Liver (tissue), 9 donors: ENCODE results near the gene FMO4. TPM values are rescaled to one million over a fixed set of nuclear protein-coding genes. Genes with fewer than 3 reads are reported as not detected.

Experiments used
- DNase-seq: peaks from one replicate; pipeline ENCODE4 v3.0.0-alpha.2; 2017; ENCODE audit warnings: low spot score
- H3K27ac ChIP-seq, 2 donors: one replicate each; pipeline ENCODE4 v1.7.0; 2013; ENCODE audit warnings: inconsistent platforms in 2 of 2, low read length in 2 of 2, control low read depth in 1 of 2, low read depth in 1 of 2, mild to moderate bottlenecking in 1 of 2
- H3K27me3 ChIP-seq, 4 donors: one replicate each; pipeline versions ENCODE4 v1.6.1 to v1.7.0; 2013; ENCODE audit warnings: low read length in 3 of 4, inconsistent platforms in 1 of 4, mild to moderate bottlenecking in 1 of 4, moderate library complexity in 1 of 4; ENCODE audit not compliant: control insufficient read depth in 4 of 4, insufficient read depth in 4 of 4
- H3K36me3 ChIP-seq, 4 donors: one replicate each; pipeline versions ENCODE4 v1.6.1 to v1.7.0; 2013; ENCODE audit warnings: low read length in 3 of 4, mild to moderate bottlenecking in 3 of 4, low read depth in 1 of 4, moderate library complexity in 1 of 4; ENCODE audit not compliant: control insufficient read depth in 4 of 4, insufficient read depth in 3 of 4
- H3K4me1 ChIP-seq, 4 donors: one replicate each; pipeline versions ENCODE4 v1.6.1 to v1.7.0; 2013; ENCODE audit warnings: low read length in 3 of 4, mild to moderate bottlenecking in 3 of 4, moderate library complexity in 1 of 4; ENCODE audit not compliant: control insufficient read depth in 4 of 4, insufficient read depth in 4 of 4
- H3K4me3 ChIP-seq, 3 donors: one replicate each; pipeline versions ENCODE4 v1.6.1 to v1.7.0; 2013; ENCODE audit warnings: low read length in 3 of 3, control low read depth in 1 of 3, low read depth in 1 of 3, mild to moderate bottlenecking in 1 of 3
- H3K9ac ChIP-seq, 2 donors: one replicate each; pipeline ENCODE4 v1.7.0; 2013; ENCODE audit warnings: low read length in 2 of 2, mild to moderate bottlenecking in 2 of 2, moderate library complexity in 2 of 2, control low read depth in 1 of 2, low read depth in 1 of 2
- H3K9me3 ChIP-seq, 4 donors: one replicate each; pipeline versions ENCODE4 v1.6.1 to v1.7.0; 2013; ENCODE audit warnings: low read length in 3 of 4; ENCODE audit not compliant: control insufficient read depth in 4 of 4
- ATF3 ChIP-seq: IDR thresholded peaks from 2 replicates; pipeline ENCODE4 v1.6.1; 2016; ENCODE audit warnings: antibody characterized with exemption
- CTCF ChIP-seq: fragments of 150-350 bp; IDR thresholded peaks from 2 replicates; pipeline ENCODE4 v1.5.1; 2017; ENCODE audit warnings: improper control_type of control experiment, low read depth, low read length; ENCODE audit not compliant: missing input control
- EGR1 ChIP-seq, 2 donors: IDR thresholded peaks; 2 replicates each; pipeline ENCODE4 v1.6.1; 2016 to 2018; ENCODE audit warnings: antibody characterized with exemption in 2 of 2, low read depth in 2 of 2
- FOXA1 ChIP-seq: IDR thresholded peaks from 2 replicates; pipeline ENCODE4 v1.6.1; 2016; ENCODE audit warnings: antibody characterized with exemption
- FOXA2 ChIP-seq: IDR thresholded peaks from 2 replicates; pipeline ENCODE4 v1.6.1; 2016; ENCODE audit warnings: antibody characterized with exemption
- GABPA ChIP-seq, 2 donors: IDR thresholded peaks in 1 of 2; conservative IDR thresholded peaks in 1 of 2; 2 replicates each; pipeline ENCODE4 v1.6.1; 2016; ENCODE audit warnings: antibody characterized with exemption in 2 of 2, mild to moderate bottlenecking in 1 of 2, moderate library complexity in 1 of 2
- HNF4A ChIP-seq, 2 donors: conservative IDR thresholded peaks; 2 replicates each; pipeline ENCODE4 v1.6.1; 2016; ENCODE audit warnings: antibody characterized with exemption in 2 of 2, mild to moderate bottlenecking in 2 of 2
- HNF4G ChIP-seq: IDR thresholded peaks from 2 replicates; pipeline ENCODE4 v1.6.1; 2016; ENCODE audit warnings: antibody characterized with exemption
- JUND ChIP-seq, 2 donors: IDR thresholded peaks; 2 replicates each; pipeline ENCODE4 v1.6.1; 2016; ENCODE audit warnings: antibody characterized with exemption in 2 of 2
- MAX ChIP-seq: IDR thresholded peaks from 2 replicates; pipeline ENCODE4 v1.6.1; 2016; ENCODE audit warnings: antibody characterized with exemption
- NR2F2 ChIP-seq: IDR thresholded peaks from 2 replicates; pipeline ENCODE4 v1.6.1; 2016; ENCODE audit warnings: antibody characterized with exemption
- RAD21 ChIP-seq, 2 donors: IDR thresholded peaks; 2 replicates each; pipeline ENCODE4 v1.6.1; 2016; ENCODE audit warnings: antibody characterized with exemption in 2 of 2, mild to moderate bottlenecking in 2 of 2
- REST ChIP-seq: IDR thresholded peaks from 2 replicates; pipeline ENCODE4 v1.6.1; 2016; ENCODE audit warnings: antibody characterized with exemption, mild to moderate bottlenecking
- RXRA ChIP-seq, 2 donors: IDR thresholded peaks; 2 replicates each; pipeline ENCODE4 v1.6.1; 2017 to 2018; ENCODE audit warnings: antibody characterized with exemption in 2 of 2, mild to moderate bottlenecking in 1 of 2
- SP1 ChIP-seq: IDR thresholded peaks from 2 replicates; pipeline ENCODE4 v1.6.1; 2018; ENCODE audit warnings: antibody characterized with exemption, mild to moderate bottlenecking
- TAF1 ChIP-seq: conservative IDR thresholded peaks from 2 replicates; pipeline ENCODE4 v1.6.1; 2016; ENCODE audit warnings: antibody characterized with exemption, mild to moderate bottlenecking
- YY1 ChIP-seq: IDR thresholded peaks from 2 replicates; pipeline ENCODE4 v1.6.1; 2016; ENCODE audit warnings: antibody characterized with exemption, mild to moderate bottlenecking
- ZBTB33 ChIP-seq: IDR thresholded peaks from 2 replicates; pipeline ENCODE4 v1.6.1; 2016; ENCODE audit warnings: antibody characterized with exemption
- WGBS: extraction: QIAGEN DNeasy Blood & Tissue Kit; methylation state at CpG from one replicate; pipeline ENCODE4 v1.1.7; 2013; 5-methylcytosine and 5-hydroxymethylcytosine counted together
- polyA plus RNA-seq, 2 donors: library from polyadenylated mRNA; stranded (reverse) in 1 of 2; unstranded in 1 of 2; fragments of 200-250 nt in 1 of 2; fragments of >200 nt in 1 of 2; fragmentation: Nextera tagmentation in 1 of 2; extraction: Ambion mirVana in 1 of 2; gene quantifications; one replicate each; pipeline versions ENCODE4 v1.2.1 to v1.2.3, GENCODE V29; 2013 to 2015
- total RNA-seq, 2 donors: library from RNA; depleted of rRNA; stranded (reverse); fragments of >200 nt; gene quantifications; one replicate each; pipeline ENCODE4 v1.2.3, GENCODE V29; 2014
- donor health status: healthy.
- donor health status: healthy.
- donor health status: healthy.
- donor health status: healthy.
- donor health status: healthy.

The FMO4 gene
- total and polyA plus RNA-seq, 4 donors: 7.2 to 26.9 (median 9.3) TPM

- Histone ChIP-seq H3K9ac (peak overlapping the region in 1 of 2 donors; percentile 11), H3K36me3 (peaks cover 0 to 3% (median 1%) of the 10 kb centered on the region in 4 donors), H3K4me1 (peaks cover 0 to 35% (median 25%) of the 10 kb centered on the region in 4 donors), H3K27ac (peak overlapping the region; percentile 74 to 90), H3K9me3 (no peaks in the 10 kb centered on the region), H3K4me3 (peak overlapping the region in 1 of 3 donors; percentile 33), H3K27me3 (no peaks in the 10 kb centered on the region)
- TF ChIP-seq TAF1: peak; percentile 50
- peak; percentile 21 for TF ChIP-seq ZBTB33
- peak in 1 of 2 donors; percentile 43 for TF ChIP-seq HNF4A (conservative IDR thresholded peaks at IDR 0.05)
- no peak for TF ChIP-seq RAD21 (IDR thresholded peaks at IDR 0.05)
- no peak for TF ChIP-seq MAX
- TF ChIP-seq YY1: peak; percentile 10
- peak in 1 of 2 donors; percentile 21 for TF ChIP-seq GABPA (IDR thresholded peaks at IDR 0.05 in 1 of 2, conservative IDR thresholded peaks at IDR 0.05 in 1 of 2)
- TF ChIP-seq NR2F2: no peak
- no peak for TF ChIP-seq FOXA1
- no peak for TF ChIP-seq SP1
- peak in 1 of 2 donors; percentile 77 for TF ChIP-seq JUND (IDR thresholded peaks at IDR 0.05)
- peak; percentile 46 for TF ChIP-seq REST
- TF ChIP-seq CTCF: no peak
- no peak for TF ChIP-seq ATF3
- TF ChIP-seq HNF4G: no peak
- peak in 1 of 2 donors; percentile 5 for TF ChIP-seq EGR1 (IDR thresholded peaks at IDR 0.05; ENCODE audit: low read depth in 2 of 2)
- TF ChIP-seq FOXA2: peak; percentile 7
- peak; percentile 32 to 59 for TF ChIP-seq RXRA (IDR thresholded peaks at IDR 0.05)
- 34% methylated on average over 5 of the region's 5 CpGs for WGBS
- no peak for DNase-seq
These were observed 29.9 kb downstream of the FMO4 start for GRCh38 chr1:171343727-171344472.
